A549 (cell line): ENCODE data around the gene DUSP14.

Experiments
- CTCF ChIP-seq: fragments of >200 bp; sonication (Bioruptor Twin); formaldehyde crosslinking; IDR thresholded peaks from 3 replicates; pipeline ENCODE4 v1.5.1; 2016
- EHMT2 ChIP-seq: fragments of 200-600 bp; sonication (generic); IDR thresholded peaks from 2 replicates; pipeline ENCODE4 v1.6.1; 2016; ENCODE audit warnings: antibody characterized with exemption, low read depth, mild to moderate bottlenecking, moderate library complexity
- EP300 ChIP-seq, 2 experiments: fragments of >200 bp; sonication (Bioruptor Twin); formaldehyde crosslinking; IDR thresholded peaks; 2 replicates in 1 of 2; 3 replicates in 1 of 2; pipeline ENCODE4 v1.6.1; 2016 to 2017
- POLR2A ChIP-seq: IDR thresholded peaks from 2 replicates; pipeline ENCODE4 v1.6.1; 2012; ENCODE audit warnings: mild to moderate bottlenecking, low read length
- RCOR1 ChIP-seq: fragments of 150-350 bp; IDR thresholded peaks from 2 replicates; pipeline ENCODE4 v1.6.1; 2014; ENCODE audit warnings: antibody characterized with exemption, low read length, low read depth

DNA sequence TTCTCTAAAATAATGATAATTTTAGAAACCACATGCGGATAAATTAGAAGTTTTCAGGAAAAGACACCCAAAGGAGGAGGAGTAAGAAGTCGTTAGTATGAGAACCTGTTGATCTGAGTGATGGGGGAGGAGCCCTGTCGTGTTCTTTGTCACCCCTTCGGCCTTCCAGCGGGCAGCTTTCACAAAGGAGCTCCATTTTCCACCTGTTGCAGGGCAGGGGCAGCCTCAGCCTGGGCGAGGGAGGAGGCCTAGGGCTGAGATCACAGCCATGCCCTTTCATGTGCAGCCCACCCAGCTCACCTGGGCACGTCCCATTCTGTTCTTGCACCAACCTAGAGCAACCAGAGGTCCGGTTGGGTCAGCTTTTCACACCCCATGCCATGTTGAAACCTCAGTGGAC is 5.3 kb downstream of the DUSP14 start:
- TF ChIP-seq CTCF (no peak), EHMT2 (no peak), POLR2A (no peak), RCOR1 (no peak), EP300 (IDR thresholded peaks at IDR 0.05) (no peak)
